SK-N-SH (cell line): ENCODE data around the gene NTPCR. TPM values are rescaled to one million over a fixed set of nuclear protein-coding genes. Genes with fewer than 3 reads are reported as not detected.

Source experiments
- CTCF ChIA-PET: fragments of 300-600, 350-600 bp; formaldehyde crosslinking; extraction: SDS; loops from one replicate; lab custom pipeline; 2021; lab: Yijun Ruan, JAX
- POLR2A ChIA-PET: fragments of 350-600 bp; sonication (Branson Sonifier 250); formaldehyde crosslinking; extraction: SDS; loops from one replicate; lab custom pipeline; 2020; ENCODE audit warnings: antibody characterized with exemption, inconsistent platforms; lab: Yijun Ruan, JAX
- DNase-seq: peaks from one replicate; pipeline ENCODE4 v3.0.0; 2012
- H2AFZ ChIP-seq: fragments of 200-600 bp; sonication (generic); 2 replicates; pipeline ENCODE4 v1.8.1; 2016; ENCODE audit warnings: antibody characterized with exemption, mild to moderate bottlenecking, low read depth
- H3F3A ChIP-seq: fragments of 200-600 bp; sonication (generic); replicated peaks from 2 replicates; pipeline ENCODE3; 2016; ENCODE audit warnings: antibody characterized with exemption, mild to moderate bottlenecking; ENCODE audit not compliant: insufficient read depth
- H3K27ac ChIP-seq, 2 experiments: fragments of 200-500 bp in 1 of 2; fragments of 200-600 bp in 1 of 2; sonication (Bioruptor generic) in 1 of 2; sonication (generic), shearing (Covaris generic) in 1 of 2; 2 replicates each; pipeline versions ENCODE4 v1.5.1 to v1.6.1; 2014 to 2016; ENCODE audit warnings: low read depth in 2 of 2, inconsistent platforms in 1 of 2, low read length in 1 of 2, mild to moderate bottlenecking in 1 of 2, mixed read lengths in 1 of 2
- H3K27me3 ChIP-seq: fragments of 200-600 bp; sonication (generic), shearing (Covaris generic); 2 replicates; pipeline ENCODE4 v1.6.1; 2016; ENCODE audit warnings: mixed run types; ENCODE audit not compliant: insufficient read depth
- H3K36me3 ChIP-seq, 2 experiments: fragments of 200-500 bp in 1 of 2; fragments of 200-600 bp in 1 of 2; sonication (Bioruptor generic) in 1 of 2; sonication (generic) in 1 of 2; replicated peaks in 1 of 2; 2 replicates each; pipeline versions ENCODE3 to v1.5.1; 2014 to 2016; ENCODE audit warnings: low read length in 1 of 2, mild to moderate bottlenecking in 1 of 2; ENCODE audit not compliant: insufficient read depth in 2 of 2, control insufficient read depth in 1 of 2
- H3K4me1 ChIP-seq, 2 experiments: fragments of 200-500 bp in 1 of 2; fragments of 200-600 bp in 1 of 2; sonication (Bioruptor generic) in 1 of 2; sonication (generic), shearing (Covaris generic) in 1 of 2; 2 replicates each; pipeline versions ENCODE4 v1.5.1 to v1.6.1; 2014 to 2016; ENCODE audit warnings: low read depth in 1 of 2, low read length in 1 of 2, mixed run types in 1 of 2; ENCODE audit not compliant: insufficient read depth in 2 of 2, control insufficient read depth in 1 of 2
- H3K4me2 ChIP-seq: fragments of 200-600 bp; sonication (generic), shearing (Covaris generic); 2 replicates; pipeline ENCODE4 v1.6.1; 2017; ENCODE audit warnings: mixed run types
- H3K4me3 ChIP-seq, 2 experiments: fragments of 200-500 bp in 1 of 2; fragments of 200-600 bp in 1 of 2; sonication (Bioruptor generic) in 1 of 2; sonication (generic), shearing (Covaris generic) in 1 of 2; 2 replicates each; pipeline versions ENCODE4 v1.5.1 to v1.8.1; 2014 to 2016; ENCODE audit warnings: low read depth in 2 of 2, inconsistent platforms in 1 of 2, low read length in 1 of 2, mild to moderate bottlenecking in 1 of 2, mixed read lengths in 1 of 2, moderate library complexity in 1 of 2
- H3K79me2 ChIP-seq: fragments of 200-600 bp; sonication (generic); 2 replicates; pipeline ENCODE4 v1.8.1; 2017; ENCODE audit warnings: mild to moderate bottlenecking; ENCODE audit not compliant: insufficient read depth
- H3K9ac ChIP-seq: fragments of 200-600 bp; sonication (generic); 2 replicates; pipeline ENCODE4 v1.6.1; 2017; ENCODE audit warnings: mixed run types
- H3K9me2 ChIP-seq: fragments of 200-600 bp; sonication (generic); 2 replicates; pipeline ENCODE4 v1.6.1; 2017; ENCODE audit warnings: mixed run types
- H3K9me3 ChIP-seq: fragments of 200-600 bp; sonication (generic); 2 replicates; pipeline ENCODE4 v1.6.1; 2017; ENCODE audit warnings: mixed run types, mild to moderate bottlenecking, moderate library complexity
- H4K20me1 ChIP-seq: fragments of 200-600 bp; sonication (generic); 2 replicates; pipeline ENCODE4 v1.6.1; 2017; ENCODE audit warnings: mild to moderate bottlenecking, mixed run types; ENCODE audit not compliant: insufficient read depth
- CHD2 ChIP-seq: fragments of 150-350 bp; IDR thresholded peaks from 2 replicates; pipeline ENCODE4 v1.6.1; 2018; ENCODE audit warnings: low read length; ENCODE audit not compliant: partially characterized antibody
- ELF1 ChIP-seq: IDR thresholded peaks from 2 replicates; pipeline ENCODE4 v1.4.0; 2012
- EZH2phosphoT487 ChIP-seq: fragments of 200-600 bp; sonication (generic); IDR thresholded peaks from 2 replicates; pipeline ENCODE4 v1.6.1; 2017; ENCODE audit warnings: low read depth, mixed run types, mild to moderate bottlenecking, antibody characterized with exemption, moderate library complexity, borderline replicate concordance
- FOSL2 ChIP-seq: IDR thresholded peaks from 2 replicates; pipeline ENCODE4 v1.4.0; 2012; ENCODE audit warnings: low read depth, mild to moderate bottlenecking, moderate library complexity, borderline replicate concordance
- FOXJ3 ChIP-seq: sonication (generic); formaldehyde crosslinking; IDR thresholded peaks from 2 replicates; pipeline ENCODE4 v1.5.1; 2020; ENCODE audit warnings: mild to moderate bottlenecking, missing genetic modification reagents
- GABPA ChIP-seq: IDR thresholded peaks from 2 replicates; pipeline ENCODE4 v1.4.0; 2012; ENCODE audit warnings: low read depth, mild to moderate bottlenecking
- GATA2 ChIP-seq: sonication (generic); formaldehyde crosslinking; IDR thresholded peaks from 2 replicates; pipeline ENCODE4 v1.5.0; 2020; ENCODE audit warnings: mild to moderate bottlenecking, missing genetic modification reagents
- JUND ChIP-seq: IDR thresholded peaks from 2 replicates; pipeline ENCODE4 v1.4.0; 2012
- MEF2A ChIP-seq: IDR thresholded peaks from 2 replicates; pipeline ENCODE4 v1.4.0; 2012; ENCODE audit warnings: low read depth, borderline replicate concordance
- MXI1 ChIP-seq: IDR thresholded peaks from 2 replicates; pipeline ENCODE4 v1.6.1; 2012; ENCODE audit warnings: mild to moderate bottlenecking, low read depth, low read length, improper control_type of control experiment
- NFIC ChIP-seq: IDR thresholded peaks from 2 replicates; pipeline ENCODE4 v1.4.0; 2012; ENCODE audit warnings: borderline replicate concordance
- NRF1 ChIP-seq: IDR thresholded peaks from 2 replicates; pipeline ENCODE4 v1.6.1; 2012; ENCODE audit warnings: low read depth, mild to moderate bottlenecking, low read length
- POLR2AphosphoS5 ChIP-seq: IDR thresholded peaks from 2 replicates; pipeline ENCODE4 v1.6.1; 2012; ENCODE audit warnings: low read depth, low read length
- SMC3 ChIP-seq: IDR thresholded peaks from 2 replicates; pipeline ENCODE4 v1.6.1; 2012; ENCODE audit warnings: low read depth, low read length, improper control_type of control experiment
- TAF1 ChIP-seq: IDR thresholded peaks from 2 replicates; pipeline ENCODE4 v1.6.1; 2012; ENCODE audit warnings: low read depth, mild to moderate bottlenecking, low read length, moderate library complexity, borderline replicate concordance
- YY1 ChIP-seq: IDR thresholded peaks from 2 replicates; pipeline ENCODE4 v1.4.0; 2012; ENCODE audit warnings: low read depth, mild to moderate bottlenecking
- WGBS: methylation state at CpG from one replicate; pipeline ENCODE4 v1.1.6; 2017; ENCODE audit warnings: low lambda C conversion rate; 5-methylcytosine and 5-hydroxymethylcytosine counted together
- polyA plus RNA-seq, 3 experiments: library from polyadenylated mRNA; depleted of rRNA; stranded (reverse); fragments of >200 nt; gene quantifications; 2 replicates each; pipeline ENCODE4 v1.2.3, GENCODE V29; 2012
- TF ChIP-seq, protein P1 (sequence below): IDR thresholded peaks from 2 replicates; pipeline ENCODE4; 2012
- TF ChIP-seq, protein P2 (sequence below): fragments of 150-350 bp; IDR thresholded peaks from 2 replicates; pipeline ENCODE4 v1.6.1; 2016; ENCODE audit warnings: mild to moderate bottlenecking, low read depth, low read length

NTPCR gene
- polyA plus RNA-seq (2012; rRNA removed): 20.8 and 20.9 TPM in 2 replicates
- 23.5 and 25.1 TPM in 2 replicates for polyA plus RNA-seq (2012; cell fraction: cytosol; rRNA removed)
- polyA plus RNA-seq (2012; cell fraction: nucleus; rRNA removed): 15.5 and 17.7 TPM in 2 replicates

DNA sequence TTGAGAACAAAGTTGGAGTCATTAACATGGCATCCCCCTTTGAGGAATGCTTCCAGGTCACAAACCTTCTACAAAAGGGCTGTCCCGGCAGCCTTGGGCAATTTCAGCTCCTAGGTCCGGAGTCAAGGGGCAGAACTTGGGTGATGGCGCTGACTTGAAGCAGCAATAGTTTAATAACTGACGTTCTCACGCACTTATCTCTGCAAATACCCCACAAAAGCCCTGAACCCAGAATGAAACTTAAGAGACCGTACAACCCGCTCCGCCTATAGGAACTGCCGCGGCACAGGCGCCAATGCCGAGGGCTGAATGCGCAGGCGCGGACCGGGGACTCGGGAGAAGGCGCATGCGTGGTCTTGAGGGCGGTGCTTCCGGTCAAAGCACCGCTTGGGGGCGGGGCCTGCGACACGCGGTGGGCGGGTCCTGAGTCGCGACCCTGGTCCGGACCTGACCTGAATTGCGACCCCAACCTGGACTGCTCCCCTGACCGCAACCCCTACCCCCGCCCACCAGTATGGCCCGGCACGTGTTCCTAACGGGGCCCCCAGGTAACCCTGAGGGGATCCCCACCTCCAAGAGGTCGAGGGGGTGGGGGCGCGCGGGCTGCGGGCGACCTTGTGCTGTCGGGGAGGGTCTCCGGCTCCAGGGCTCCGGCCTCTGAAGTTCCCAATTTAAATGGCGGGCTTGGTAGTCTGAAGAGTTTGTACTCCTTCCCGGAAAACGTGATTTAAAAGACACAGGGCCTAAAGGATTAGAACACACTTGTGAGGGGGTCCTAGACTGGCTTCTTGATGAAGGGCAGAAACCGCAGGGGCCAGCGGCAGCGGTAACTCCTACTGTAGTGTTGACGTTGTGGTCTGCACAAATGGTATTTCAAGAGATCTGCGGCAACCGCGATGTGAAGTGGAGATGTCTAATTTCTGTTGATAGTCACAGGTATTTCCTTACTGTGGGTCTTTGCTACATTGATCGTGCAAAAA, at the start of gene NTPCR:
TSS of gene NTPCR (plus strand) at position 415 of the 980 bp plus-strand sequence. CDS start at position 515, 100 bp downstream.
- ChIA-PET CTCF (no interaction called here), POLR2A (no interaction called here)

DNA sequence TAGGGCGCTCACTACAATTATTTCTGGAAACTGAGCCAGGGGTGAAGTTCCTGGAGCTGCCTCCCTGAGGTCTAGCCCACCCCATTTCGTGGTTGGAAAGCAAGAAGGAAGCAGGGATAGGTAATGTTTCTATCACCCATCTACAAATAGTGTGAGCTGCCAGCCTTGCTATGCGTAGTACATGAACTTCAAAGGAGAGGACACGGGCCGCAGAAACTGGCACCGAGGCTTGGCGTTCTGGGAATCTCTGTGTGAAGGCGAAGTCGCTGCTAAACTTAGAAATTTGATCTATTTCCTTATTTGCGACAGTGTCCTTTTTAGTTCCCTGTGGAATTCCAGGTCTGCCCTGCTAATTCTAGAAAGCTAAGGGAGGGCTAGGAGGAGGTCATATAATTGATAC, 49.6 kb upstream of the NTPCR start:
- no peaks in the 10 kb centered on the region for H3K79me2 ChIP-seq
- H2AFZ ChIP-seq: no peak overlapping the region
- no peak overlapping the region for H3K4me3 ChIP-seq
- H3K27me3 ChIP-seq: no peaks in the 10 kb centered on the region
- H3K4me1 ChIP-seq: no peaks in the 10 kb centered on the region; a peak in 1 of 4 replicates
- H3F3A ChIP-seq: no peaks in the 10 kb centered on the region
- no peak overlapping the region for H3K9ac ChIP-seq
- H3K9me2 ChIP-seq: no peaks in the 10 kb centered on the region
- POLR2A ChIA-PET: no interaction called here
- no peak overlapping the region for H3K27ac ChIP-seq
- DNase-seq: no peak
- H3K9me3 ChIP-seq: no peaks in the 10 kb centered on the region
- H3K4me2 ChIP-seq: no peak overlapping the region
- WGBS: 77% methylated on average over 10 of the region's 10 CpGs
- no peaks in the 10 kb centered on the region for H3K36me3 ChIP-seq
- CTCF ChIA-PET: no interaction called here
- H4K20me1 ChIP-seq: no peaks in the 10 kb centered on the region
- TF ChIP-seq, protein P1, sequence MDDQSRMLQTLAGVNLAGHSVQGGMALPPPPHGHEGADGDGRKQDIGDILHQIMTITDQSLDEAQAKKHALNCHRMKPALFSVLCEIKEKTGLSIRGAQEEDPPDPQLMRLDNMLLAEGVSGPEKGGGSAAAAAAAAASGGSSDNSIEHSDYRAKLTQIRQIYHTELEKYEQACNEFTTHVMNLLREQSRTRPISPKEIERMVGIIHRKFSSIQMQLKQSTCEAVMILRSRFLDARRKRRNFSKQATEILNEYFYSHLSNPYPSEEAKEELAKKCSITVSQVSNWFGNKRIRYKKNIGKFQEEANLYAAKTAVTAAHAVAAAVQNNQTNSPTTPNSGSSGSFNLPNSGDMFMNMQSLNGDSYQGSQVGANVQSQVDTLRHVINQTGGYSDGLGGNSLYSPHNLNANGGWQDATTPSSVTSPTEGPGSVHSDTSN: no peak
- TF ChIP-seq ELF1 (no peak), GATA2 (CRISPR knock-in tag) (no peak), FOXJ3 (CRISPR knock-in tag) (no peak), MXI1 (no peak), GABPA (no peak), YY1 (no peak), NFIC (no peak), SMC3 (no peak), JUND (no peak)
- TF ChIP-seq, protein P2, sequence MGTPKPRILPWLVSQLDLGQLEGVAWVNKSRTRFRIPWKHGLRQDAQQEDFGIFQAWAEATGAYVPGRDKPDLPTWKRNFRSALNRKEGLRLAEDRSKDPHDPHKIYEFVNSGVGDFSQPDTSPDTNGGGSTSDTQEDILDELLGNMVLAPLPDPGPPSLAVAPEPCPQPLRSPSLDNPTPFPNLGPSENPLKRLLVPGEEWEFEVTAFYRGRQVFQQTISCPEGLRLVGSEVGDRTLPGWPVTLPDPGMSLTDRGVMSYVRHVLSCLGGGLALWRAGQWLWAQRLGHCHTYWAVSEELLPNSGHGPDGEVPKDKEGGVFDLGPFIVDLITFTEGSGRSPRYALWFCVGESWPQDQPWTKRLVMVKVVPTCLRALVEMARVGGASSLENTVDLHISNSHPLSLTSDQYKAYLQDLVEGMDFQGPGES: no peak

More for the DNA sequence above, at the start of gene NTPCR:
- TF ChIP-seq CHD2: peak; percentile 7
- peak; percentile 30 for TF ChIP-seq MXI1
- TF ChIP-seq POLR2AphosphoS5: peak; percentile 97
- TF ChIP-seq GABPA: peak; percentile 74
- no peak for TF ChIP-seq MEF2A
- TF ChIP-seq EZH2phosphoT487: no peak
- TF ChIP-seq FOSL2: 0 out of 2 replicates have a peak, but pooled peaks have one; percentile 13
- TF ChIP-seq NRF1: peak; percentile 68
- peak; percentile 79 for TF ChIP-seq TAF1
- TF ChIP-seq YY1: peak; percentile 87
- TF ChIP-seq, all 33 proteins: peak for 8
- Histone ChIP-seq H3K27ac (peak within 1 kb of the TSS; percentile 70 to 96), H3K79me2 (0 out of 2 replicates have a peak, but pooled peaks cover 4% of the 10 kb centered on the region), H2AFZ (peak within 1 kb of the TSS; percentile 95), H3K9me3 (no peaks in the 10 kb centered on the region), H3K4me2 (peak within 1 kb of the TSS; percentile 83), H3K9me2 (no peaks in the 10 kb centered on the region), H3K36me3 (peaks cover 0 to 2% of the 10 kb centered on the region in 2 experiments), H3K4me3 (peak within 1 kb of the TSS; percentile 81 to 87), H3K9ac (peak within 1 kb of the TSS; percentile 67), H3K4me1 (peaks cover 0 to 20% of the 10 kb centered on the region in 2 experiments; a peak in 3 of 4 replicates), H3F3A (no peaks in the 10 kb centered on the region), H4K20me1 (no peaks in the 10 kb centered on the region), H3K27me3 (no peaks in the 10 kb centered on the region)
- 3% methylated on average over 30 of the region's 56 CpGs for WGBS
- DNase-seq: peak; percentile 98
